HepG2 (cell line): ENCODE results near the gene TCTN2. TPM values are rescaled to one million over a fixed set of nuclear protein-coding genes. Genes with fewer than 3 reads are reported as not detected.

Experiments
- CC2D1A ChIP-seq: sonication (generic); formaldehyde crosslinking; IDR thresholded peaks from 2 replicates; pipeline ENCODE4 v1.8.1; 2023; ENCODE audit warnings: mild to moderate bottlenecking, missing genetic modification reagents
- HMGXB3 ChIP-seq: sonication (generic); formaldehyde crosslinking; IDR thresholded peaks from 2 replicates; pipeline ENCODE4 v1.4.0; 2020; ENCODE audit warnings: missing genetic modification reagents, borderline replicate concordance
- IRF1 ChIP-seq: sonication (generic); formaldehyde crosslinking; IDR thresholded peaks from 2 replicates; pipeline ENCODE4 v1.4.0; 2020; ENCODE audit warnings: low read depth, mild to moderate bottlenecking, missing genetic modification reagents
- MED1 ChIP-seq: sonication (generic); formaldehyde crosslinking; IDR thresholded peaks from 2 replicates; pipeline ENCODE4 v1.4.0; 2020; ENCODE audit warnings: missing genetic modification reagents
- MTF1 ChIP-seq: sonication (generic); formaldehyde crosslinking; IDR thresholded peaks from 2 replicates; pipeline ENCODE4 v1.5.0; 2020; ENCODE audit warnings: missing genetic modification reagents
- NR1H2 ChIP-seq: sonication (generic); formaldehyde crosslinking; IDR thresholded peaks from 2 replicates; pipeline ENCODE4 v1.8.1; 2022; ENCODE audit warnings: low read depth, missing genetic modification reagents, borderline replicate concordance
- PHF20 ChIP-seq: sonication (generic); formaldehyde crosslinking; IDR thresholded peaks from 2 replicates; pipeline ENCODE4 v1.5.0; 2020; ENCODE audit warnings: mild to moderate bottlenecking, missing genetic modification reagents
- PHF5A ChIP-seq: IDR thresholded peaks from one replicate; pipeline ENCODE4 v1.6.1; 2018; ENCODE audit warnings: low read depth, missing genetic modification reagents; ENCODE audit not compliant: unreplicated experiment
- POLR2AphosphoS5 ChIP-seq: IDR thresholded peaks from 2 replicates; pipeline ENCODE4 v1.6.1; 2012; ENCODE audit warnings: low read depth, low read length
- STAT6 ChIP-seq: sonication (generic); formaldehyde crosslinking; IDR thresholded peaks from 2 replicates; pipeline ENCODE4 v1.4.0; 2020; ENCODE audit warnings: missing genetic modification reagents, mild to moderate bottlenecking, borderline replicate concordance
- YEATS2 ChIP-seq: sonication (generic); formaldehyde crosslinking; IDR thresholded peaks from 2 replicates; pipeline ENCODE4 v1.4.0; 2020; ENCODE audit warnings: missing genetic modification reagents, borderline replicate concordance
- ZNF143 ChIP-seq: sonication (generic); formaldehyde crosslinking; IDR thresholded peaks from 2 replicates; pipeline ENCODE4 v1.4.0; 2020; ENCODE audit warnings: missing genetic modification reagents
- ZNF563 ChIP-seq: sonication (generic); formaldehyde crosslinking; IDR thresholded peaks from 2 replicates; pipeline ENCODE4 v1.8.0; 2022; ENCODE audit warnings: mild to moderate bottlenecking, moderate library complexity, missing genetic modification reagents
- ZNF768 ChIP-seq: sonication (generic); formaldehyde crosslinking; IDR thresholded peaks from 2 replicates; pipeline ENCODE4 v1.4.0; 2020; ENCODE audit warnings: missing genetic modification reagents
- ZNF770 ChIP-seq: sonication (generic); formaldehyde crosslinking; IDR thresholded peaks from 2 replicates; pipeline ENCODE4 v1.5.0; 2020; ENCODE audit warnings: mild to moderate bottlenecking, missing genetic modification reagents
- ZSCAN22 ChIP-seq: sonication (generic); formaldehyde crosslinking; IDR thresholded peaks from 2 replicates; pipeline ENCODE4 v1.4.0; 2020; ENCODE audit warnings: mild to moderate bottlenecking, missing genetic modification reagents
- ZSCAN5A ChIP-seq: sonication (generic); formaldehyde crosslinking; IDR thresholded peaks from 2 replicates; pipeline ENCODE4 v1.8.0; 2022; ENCODE audit warnings: mild to moderate bottlenecking, missing genetic modification reagents, borderline replicate concordance
- polyA plus RNA-seq, 8 experiments: library from polyadenylated mRNA; depleted of rRNA in 3 of 8; stranded (reverse) in 7 of 8; unstranded in 1 of 8; fragments of >200 nt; fragmentation: Illumina TruSeq in 4 of 8; extraction: Trizol in 4 of 8; gene quantifications; 2 replicates each; pipeline versions ENCODE4 v1.2.1 to v1.2.3, GENCODE V29; 2011 to 2016; ENCODE audit warnings: low read depth in 4 of 8, missing spikeins in 1 of 8, mixed read lengths in 1 of 8; ENCODE audit not compliant: insufficient read depth in 1 of 8
- total RNA-seq, 5 experiments: library from RNA; depleted of rRNA; stranded (reverse); fragments of >200 nt; fragmentation: Illumina TruSeq; extraction: Trizol; gene quantifications; 2 replicates each; pipeline ENCODE4 v1.2.3, GENCODE V29; 2016; ENCODE audit warnings: low read depth in 1 of 5

The TCTN2 gene
- total and polyA plus RNA-seq, 2 of the 13 experiments (the other 11 are each of a cell fraction or from before 2014, with no cell fraction given) = 5.0 to 8.1 TPM

GRCh38 chr12:123633379-123634141, 37.4 kb upstream of the TCTN2 start, which contains the start of the genes EIF2B1 and GTF2H3 (continued):
- TF ChIP-seq HMGXB3 (peak; percentile 84; the same call in 1 of the 2 replicates), ZNF563 (CRISPR knock-in tag) (peak; percentile 82), ZNF768 (CRISPR knock-in tag) (peak; percentile 69; the same call in 1 of the 2 replicates), ZNF143 (peak; percentile 78), ZSCAN22 (CRISPR knock-in tag) (peak; percentile 76; the same call in 1 of the 2 replicates), PHF20 (CRISPR knock-in tag) (peak; percentile 100), ZSCAN5A (0 out of 2 replicates have a peak, but pooled peaks have one; percentile 80), NR1H2 (CRISPR knock-in tag) (no peak), PHF5A (CRISPR knock-in tag) (peak; percentile 86), POLR2AphosphoS5 (peak; percentile 99), MED1 (peak; percentile 91), IRF1 (CRISPR knock-in tag) (no peak), YEATS2 (peak; percentile 99), ZNF770 (CRISPR knock-in tag) (no peak), CC2D1A (CRISPR knock-in tag) (no peak), MTF1 (no peak), STAT6 (CRISPR knock-in tag) (no peak; the same call in 1 of the 2 replicates)
